HCT116 (cell line): ENCODE measurements around the gene MAP1LC3B2. TPM values are rescaled to one million over a fixed set of nuclear protein-coding genes. Genes with fewer than 3 reads are reported as not detected.

ENCODE experiments used
- ATAC-seq: fragments of 200-7000 bp; cut with Tn5 transposase; 2 replicates; pipeline ENCODE4 v1.9.1; 2020; ENCODE audit warnings: mild to moderate bottlenecking, moderate library complexity
- BruUV-seq: library from RNA; stranded (reverse); fragments of 400-500 nt; replicated peaks from 2 replicates; lab custom pipeline; 2021; lab: Mats Ljungman, UMichigan
- CTCF ChIA-PET: fragments of 300-600 bp; sonication (Branson Sonifier 250); formaldehyde crosslinking; loops from one replicate; lab custom pipeline; 2021; ENCODE audit warnings: antibody characterized with exemption; lab: Charles Lee
- POLR2A ChIA-PET: fragments of 300-600, 350-600 bp; sonication (Branson Sonifier 250); formaldehyde crosslinking; loops from one replicate; lab custom pipeline; 2021; ENCODE audit warnings: antibody characterized with exemption; lab: Charles Lee
- RAD21 ChIA-PET, 2 experiments: fragments of 300-600 bp; sonication (Branson Sonifier 250); formaldehyde crosslinking; loops; one replicate each; lab custom pipeline; 2023; ENCODE audit warnings: low total read pairs in 2 of 2; ENCODE audit not compliant: uncharacterized antibody in 2 of 2, unreplicated experiment in 2 of 2, low non-redundant PET in 1 of 2; lab: Charles Lee
- DNase-seq: peaks from one replicate; pipeline ENCODE4 v3.0.0-alpha.2; 2010; ENCODE audit warnings: low read depth, low spot score
- H2AFZ ChIP-seq: fragments of 200-600 bp; shearing (Covaris generic), sonication (generic); 2 replicates; pipeline ENCODE4 v1.6.1; 2017; ENCODE audit warnings: low read depth, mixed run types, mixed read lengths, antibody characterized with exemption, low read length; ENCODE audit not compliant: poor library complexity, severe bottlenecking
- H3K27ac ChIP-seq: 2 replicates; pipeline ENCODE4 v1.5.1; 2012; ENCODE audit warnings: low read depth, low read length
- H3K27me3 ChIP-seq: fragments of 200-600 bp; sonication (generic); 2 replicates; pipeline ENCODE4 v1.6.1; 2016; ENCODE audit warnings: mixed run types, low read length, mixed read lengths; ENCODE audit not compliant: insufficient read depth
- H3K36me3 ChIP-seq, 2 experiments: fragments of 200-500 bp in 1 of 2; fragments of 200-600 bp in 1 of 2; sonication (Bioruptor generic) in 1 of 2; sonication (generic) in 1 of 2; 2 replicates each; pipeline versions ENCODE4 v1.5.1 to v1.6.1; 2014 to 2016; ENCODE audit warnings: low read length in 2 of 2, inconsistent platforms in 1 of 2, mixed read lengths in 1 of 2, mixed run types in 1 of 2; ENCODE audit not compliant: insufficient read depth in 2 of 2, control insufficient read depth in 1 of 2
- H3K4me1 ChIP-seq, 2 experiments: fragments of 200-600 bp in 1 of 2; sonication (generic) in 1 of 2; 2 replicates each; pipeline versions ENCODE4 v1.5.1 to v1.6.1; 2012 to 2017; ENCODE audit warnings: low read length in 2 of 2, inconsistent platforms in 1 of 2, mild to moderate bottlenecking in 1 of 2, mixed read lengths in 1 of 2, mixed run types in 1 of 2, moderate library complexity in 1 of 2; ENCODE audit not compliant: insufficient read depth in 2 of 2, control insufficient read depth in 1 of 2
- H3K4me2 ChIP-seq: fragments of 200-600 bp; sonication (generic); 2 replicates; pipeline ENCODE4 v1.6.1; 2017; ENCODE audit warnings: mixed run types, low read length, mixed read lengths
- H3K4me3 ChIP-seq, 2 experiments: fragments of 200-600 bp in 1 of 2; sonication (generic) in 1 of 2; replicated peaks in 1 of 2; 2 replicates each; pipeline ENCODE4 v1.5.1; 2011 to 2016; ENCODE audit warnings: low read length in 2 of 2, control low read depth in 1 of 2, low read depth in 1 of 2, mild to moderate bottlenecking in 1 of 2, mixed read lengths in 1 of 2, mixed run types in 1 of 2
- H3K79me2 ChIP-seq: fragments of 200-600 bp; sonication (generic); 2 replicates; pipeline ENCODE4 v1.6.1; 2017; ENCODE audit warnings: mild to moderate bottlenecking, mixed run types, low read length, moderate library complexity, mixed read lengths; ENCODE audit not compliant: insufficient read depth
- H3K9ac ChIP-seq: fragments of 200-600 bp; sonication (generic); 2 replicates; pipeline ENCODE4 v1.6.1; 2016; ENCODE audit warnings: low read length, mixed read lengths
- H3K9me2 ChIP-seq: fragments of 200-600 bp; sonication (generic), shearing (Covaris generic); 2 replicates; pipeline ENCODE4 v1.6.1; 2017; ENCODE audit warnings: mixed run types, mild to moderate bottlenecking, moderate library complexity; ENCODE audit not compliant: insufficient read depth
- H3K9me3 ChIP-seq, 2 experiments: fragments of 200-500 bp in 1 of 2; fragments of 200-600 bp in 1 of 2; sonication (Bioruptor generic) in 1 of 2; sonication (generic) in 1 of 2; 2 replicates each; pipeline ENCODE4 v1.6.1; 2014 to 2017; ENCODE audit warnings: low read length in 2 of 2, mixed read lengths in 2 of 2, inconsistent platforms in 1 of 2, low read depth in 1 of 2, mild to moderate bottlenecking in 1 of 2, mixed run types in 1 of 2, moderate library complexity in 1 of 2; ENCODE audit not compliant: control insufficient read depth in 1 of 2, insufficient read depth in 1 of 2
- H4K20me1 ChIP-seq: fragments of 200-600 bp; sonication (generic), shearing (Covaris generic); 2 replicates; pipeline ENCODE4 v1.6.1; 2017; ENCODE audit warnings: mixed run types, mild to moderate bottlenecking, moderate library complexity; ENCODE audit not compliant: insufficient read depth
- EGR1 ChIP-seq: IDR thresholded peaks from 2 replicates; pipeline ENCODE4 v1.6.1; 2012; ENCODE audit warnings: low read depth
- EZH2 ChIP-seq: fragments of 200-600 bp; sonication (generic); IDR thresholded peaks from 2 replicates; pipeline ENCODE4 v1.6.1; 2017; ENCODE audit warnings: antibody characterized with exemption, mixed run types
- SP1 ChIP-seq: IDR thresholded peaks from 2 replicates; pipeline ENCODE4 v1.6.1; 2012; ENCODE audit warnings: low read depth
- YY1 ChIP-seq: IDR thresholded peaks from 2 replicates; pipeline ENCODE4 v1.6.1; 2011; ENCODE audit warnings: low read length, low read depth, moderate library complexity, mild to moderate bottlenecking; ENCODE audit not compliant: insufficient replicate concordance; ENCODE audit errors: extremely low read depth
- intact Hi-C: fragments of 100-400 bp; cut with micrococcal nuclease; formaldehyde crosslinking; loops from 2 replicates; pipeline ENCODE4 v1.10.0; 2022
- total RNA-seq: library from RNA; stranded (reverse); gene quantifications from one replicate; pipeline ENCODE4 v1.2.1, GENCODE V29; 2021; ENCODE audit not compliant: unreplicated experiment
- TF ChIP-seq, protein P1 (sequence below): IDR thresholded peaks from 2 replicates; pipeline ENCODE4 v1.6.1; 2011; ENCODE audit warnings: mild to moderate bottlenecking, low read length, moderate library complexity; ENCODE audit not compliant: insufficient replicate concordance; ENCODE audit errors: extremely low read depth

The MAP1LC3B2 gene
- total RNA-seq, 1 experiment from 2014 or later = 4.7 TPM

- no peak overlapping the region; the same call in 1 of the 2 replicates for H3K27ac ChIP-seq
Observed at GRCh38 chr12:116598311-116599284, 39.4 kb downstream of the MAP1LC3B2 start.

More at GRCh38 chr12:116598311-116599284, 39.4 kb downstream of the MAP1LC3B2 start:
- no TSS peak for BruUV-seq
- H3K79me2 ChIP-seq = no peaks in the 10 kb centered on the region
- TF ChIP-seq, protein P1, sequence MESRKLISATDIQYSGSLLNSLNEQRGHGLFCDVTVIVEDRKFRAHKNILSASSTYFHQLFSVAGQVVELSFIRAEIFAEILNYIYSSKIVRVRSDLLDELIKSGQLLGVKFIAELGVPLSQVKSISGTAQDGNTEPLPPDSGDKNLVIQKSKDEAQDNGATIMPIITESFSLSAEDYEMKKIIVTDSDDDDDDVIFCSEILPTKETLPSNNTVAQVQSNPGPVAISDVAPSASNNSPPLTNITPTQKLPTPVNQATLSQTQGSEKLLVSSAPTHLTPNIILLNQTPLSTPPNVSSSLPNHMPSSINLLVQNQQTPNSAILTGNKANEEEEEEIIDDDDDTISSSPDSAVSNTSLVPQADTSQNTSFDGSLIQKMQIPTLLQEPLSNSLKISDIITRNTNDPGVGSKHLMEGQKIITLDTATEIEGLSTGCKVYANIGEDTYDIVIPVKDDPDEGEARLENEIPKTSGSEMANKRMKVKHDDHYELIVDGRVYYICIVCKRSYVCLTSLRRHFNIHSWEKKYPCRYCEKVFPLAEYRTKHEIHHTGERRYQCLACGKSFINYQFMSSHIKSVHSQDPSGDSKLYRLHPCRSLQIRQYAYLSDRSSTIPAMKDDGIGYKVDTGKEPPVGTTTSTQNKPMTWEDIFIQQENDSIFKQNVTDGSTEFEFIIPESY = no peak
- TF ChIP-seq EGR1 (no peak), SP1 (no peak), YY1 (no peak), EZH2 (no peak)
- TF ChIP-seq, all 23 proteins: peak for 0
- Histone ChIP-seq H3K4me3 (no peak overlapping the region), H4K20me1 (no peaks in the 10 kb centered on the region), H3K9me2 (no peaks in the 10 kb centered on the region), H3K4me1 (peaks cover 20 to 48% of the 10 kb centered on the region in 2 experiments), H3K4me2 (peak overlapping the region; percentile 14), H2AFZ (no peak overlapping the region), H3K9me3 (no peaks in the 10 kb centered on the region), H3K36me3 (no peaks in the 10 kb centered on the region), H3K27me3 (no peaks in the 10 kb centered on the region), H3K9ac (no peak overlapping the region)
- RAD21 ChIA-PET = interaction anchor here in 1 of 2 experiments (0.5 kb wide), 1 partner anchor 92 kb away, joined by 4 read pairs; no protein-coding TSS in a partner anchor
- intact Hi-C loops = loop anchor here (2.0 kb wide), 2 partner anchors 322 to 458 kb away; partner anchors contain the start of gene MED13L
- POLR2A ChIA-PET = no interaction called here
- no peak for ATAC-seq
- CTCF ChIA-PET = interaction anchor here (3.5 kb wide), 1 partner anchor 457 kb away, joined by 12 read pairs; no protein-coding TSS in a partner anchor
- DNase-seq = no peak
